HUES48 (cell line): ENCODE measurements around the gene JADE2.
"Not testable (repeated sequence)": the region's sequence is repeated elsewhere in the genome, so short reads cannot be mapped to it uniquely, and the experiment has no call there.

Source experiments
- H3K27ac ChIP-seq: one replicate; pipeline ENCODE4 v1.7.0; 2013; ENCODE audit warnings: low read depth, low read length, inconsistent platforms
- H3K27me3 ChIP-seq: 2 replicates; pipeline ENCODE4 v1.6.1; 2013; ENCODE audit warnings: mild to moderate bottlenecking, low read length; ENCODE audit not compliant: control insufficient read depth, insufficient read depth
- H3K36me3 ChIP-seq: 2 replicates; pipeline ENCODE4 v1.6.1; 2013; ENCODE audit warnings: low read length; ENCODE audit not compliant: control insufficient read depth, insufficient read depth
- H3K4me1 ChIP-seq: 2 replicates; pipeline ENCODE4 v1.6.1; 2013; ENCODE audit warnings: mild to moderate bottlenecking, low read length; ENCODE audit not compliant: control insufficient read depth, insufficient read depth
- H3K4me3 ChIP-seq: 2 replicates; pipeline ENCODE4 v1.5.1; 2013; ENCODE audit warnings: mild to moderate bottlenecking, low read depth, low read length
- H3K9ac ChIP-seq: 2 replicates; pipeline ENCODE4 v1.6.1; 2013; ENCODE audit warnings: mild to moderate bottlenecking, low read depth, low read length, moderate library complexity
- H3K9me3 ChIP-seq: 2 replicates; pipeline ENCODE4 v1.6.1; 2013; ENCODE audit warnings: low read length; ENCODE audit not compliant: control insufficient read depth, insufficient read depth

Gene JADE2

DNA sequence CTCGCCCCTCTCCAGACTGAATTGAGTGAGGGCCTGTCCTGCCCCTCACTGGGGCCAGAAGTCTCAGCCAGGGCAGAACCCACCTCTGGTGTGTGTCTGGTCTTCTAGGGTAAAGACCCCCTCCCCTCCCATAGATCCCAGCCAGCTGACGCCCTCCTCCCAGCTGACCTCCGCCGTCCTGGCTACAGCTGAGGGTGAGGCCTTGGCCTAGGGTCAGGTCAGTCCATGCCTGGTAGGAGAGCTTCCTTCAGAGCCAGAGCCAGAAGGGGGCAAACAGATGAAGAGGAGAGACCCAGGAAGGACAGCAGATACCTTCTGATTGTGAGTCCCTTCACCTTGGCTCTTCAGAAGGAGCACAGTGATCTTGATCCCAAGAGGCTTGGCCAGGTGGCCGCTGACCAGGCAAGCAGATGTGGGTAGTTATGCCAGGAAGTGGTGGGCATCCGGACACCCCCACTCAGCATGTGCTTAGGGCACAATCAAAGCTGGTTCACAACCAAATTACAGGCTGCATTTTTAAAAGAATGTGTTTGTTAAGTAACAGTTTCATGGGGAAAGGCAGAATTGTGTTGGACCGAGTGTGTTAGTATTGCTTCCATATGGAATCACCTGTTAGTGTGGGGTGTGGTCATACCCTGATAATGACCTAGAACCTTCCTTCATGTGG lies 29.9 kb downstream of the JADE2 start:
- H3K4me3 ChIP-seq = no peak overlapping the region
- H3K4me1 ChIP-seq = peaks cover 6% of the 10 kb centered on the region; the same call in 1 of the 2 replicates
- no peak overlapping the region for H3K9ac ChIP-seq
- no peaks in the 10 kb centered on the region for H3K9me3 ChIP-seq
- H3K27ac ChIP-seq = peak overlapping the region; percentile 0
- peaks cover 71% of the 10 kb centered on the region for H3K36me3 ChIP-seq
- H3K27me3 ChIP-seq = no peaks in the 10 kb centered on the region

DNA sequence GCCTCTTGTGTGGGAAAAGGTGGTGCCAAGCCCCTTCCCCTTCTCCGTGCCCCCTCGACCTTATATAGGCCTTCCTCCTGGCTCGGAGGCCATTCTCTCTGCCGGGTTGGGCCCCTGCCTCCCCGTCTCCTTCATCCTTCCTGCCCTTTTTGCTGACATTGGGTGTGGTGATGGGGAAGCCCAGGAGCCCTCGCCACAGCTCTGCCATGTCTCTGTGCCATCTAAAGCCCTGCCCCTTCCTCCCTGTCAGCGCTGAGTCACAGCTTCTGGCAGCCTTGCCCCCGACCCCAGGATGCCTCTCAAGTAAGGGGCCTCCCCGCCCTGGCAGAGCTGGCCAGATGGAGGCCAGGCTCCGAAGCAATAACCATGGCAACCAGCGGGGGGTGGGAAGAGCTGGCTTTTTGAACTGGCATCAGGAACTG lies 30.4 kb downstream of the JADE2 start:
- peaks cover under 1% of the 10 kb centered on the region; the same call in 1 of the 2 replicates for H3K4me1 ChIP-seq
- H3K27me3 ChIP-seq = no peaks in the 10 kb centered on the region
- no peak overlapping the region for H3K27ac ChIP-seq
- no peaks in the 10 kb centered on the region for H3K9me3 ChIP-seq
- no peak overlapping the region for H3K9ac ChIP-seq
- H3K4me3 ChIP-seq = no peak overlapping the region
- peaks cover 72% of the 10 kb centered on the region for H3K36me3 ChIP-seq

DNA sequence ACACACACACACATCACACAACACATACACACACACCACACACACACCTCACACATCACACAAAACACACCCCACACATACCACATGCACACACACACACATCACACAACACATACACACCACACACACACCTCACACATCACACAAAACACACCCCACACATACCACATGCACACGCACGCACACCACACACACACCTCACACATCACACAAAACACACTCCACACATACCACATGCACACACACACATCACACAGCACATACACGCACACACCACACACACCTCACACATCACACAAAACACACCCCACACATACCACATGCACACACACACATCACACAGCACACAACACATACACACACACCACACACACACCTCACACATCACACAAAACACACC lies 31.1 kb downstream of the JADE2 start:
- not testable (repeated sequence) for H3K4me1 ChIP-seq, H3K4me3 ChIP-seq, H3K9me3 ChIP-seq, H3K9ac ChIP-seq, H3K27me3 ChIP-seq, H3K27ac ChIP-seq
- peaks cover 77% of the 10 kb centered on the region for H3K36me3 ChIP-seq

DNA sequence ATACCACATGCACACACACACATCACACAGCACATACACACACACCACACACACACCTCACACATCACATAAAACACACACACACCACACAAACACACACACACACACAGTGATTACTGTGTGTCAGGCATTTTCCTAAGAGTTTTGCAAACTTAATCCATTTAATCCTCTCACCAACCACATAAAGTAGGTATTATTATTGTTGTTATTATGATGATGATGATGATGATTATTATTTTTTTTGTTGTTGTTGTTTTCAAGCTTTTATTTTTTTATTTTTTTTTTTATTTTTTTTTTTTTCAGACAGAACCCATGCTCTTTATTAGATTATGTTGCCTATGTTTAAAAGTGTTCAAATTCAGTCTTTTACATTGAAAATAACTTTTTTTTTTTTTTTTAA lies 31.5 kb downstream of the JADE2 start:
- Histone ChIP-seq H3K4me3 (no peak overlapping the region), H3K27ac (no peak overlapping the region), H3K9me3 (no peaks in the 10 kb centered on the region), H3K27me3 (no peaks in the 10 kb centered on the region), H3K9ac (no peak overlapping the region), H3K4me1 (no peaks in the 10 kb centered on the region), H3K36me3 (peaks cover 77% of the 10 kb centered on the region)

GRCh38 chr5:134559672-134560071 lies 34.2 kb downstream of the JADE2 start:
- H3K9me3 ChIP-seq = no peaks in the 10 kb centered on the region
- H3K36me3 ChIP-seq = peaks cover 82% of the 10 kb centered on the region
- H3K9ac ChIP-seq = no peak overlapping the region
- no peak overlapping the region for H3K27ac ChIP-seq
- H3K4me3 ChIP-seq = no peak overlapping the region
- H3K4me1 ChIP-seq = no peaks in the 10 kb centered on the region
- no peaks in the 10 kb centered on the region for H3K27me3 ChIP-seq

DNA sequence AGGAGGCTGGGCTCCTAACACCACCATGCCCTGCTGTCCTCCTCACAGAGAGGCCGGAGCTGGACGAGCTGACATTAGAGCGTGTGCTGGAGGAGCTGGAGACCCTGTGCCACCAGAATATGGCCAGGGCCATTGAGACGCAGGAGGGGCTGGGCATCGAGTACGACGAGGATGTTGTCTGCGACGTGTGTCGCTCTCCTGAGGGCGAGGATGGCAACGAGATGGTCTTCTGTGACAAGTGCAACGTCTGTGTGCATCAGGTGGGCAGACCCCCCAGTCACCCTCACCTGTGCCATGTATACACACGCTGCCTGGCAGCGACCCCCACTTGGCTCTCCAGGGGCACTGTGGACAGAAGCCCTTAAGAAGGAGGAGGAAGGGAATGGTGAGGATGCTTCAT lies 35.2 kb downstream of the JADE2 start:
- Histone ChIP-seq H3K36me3 (peaks cover 81% of the 10 kb centered on the region), H3K4me3 (no peak overlapping the region), H3K9ac (no peak overlapping the region), H3K27me3 (no peaks in the 10 kb centered on the region), H3K9me3 (no peaks in the 10 kb centered on the region), H3K4me1 (no peaks in the 10 kb centered on the region), H3K27ac (no peak overlapping the region)

- H3K4me1 ChIP-seq = no peaks in the 10 kb centered on the region
- H3K9ac ChIP-seq = no peak overlapping the region
Measured at GRCh38 chr5:134561871-134562296, 36.4 kb downstream of the JADE2 start.

DNA sequence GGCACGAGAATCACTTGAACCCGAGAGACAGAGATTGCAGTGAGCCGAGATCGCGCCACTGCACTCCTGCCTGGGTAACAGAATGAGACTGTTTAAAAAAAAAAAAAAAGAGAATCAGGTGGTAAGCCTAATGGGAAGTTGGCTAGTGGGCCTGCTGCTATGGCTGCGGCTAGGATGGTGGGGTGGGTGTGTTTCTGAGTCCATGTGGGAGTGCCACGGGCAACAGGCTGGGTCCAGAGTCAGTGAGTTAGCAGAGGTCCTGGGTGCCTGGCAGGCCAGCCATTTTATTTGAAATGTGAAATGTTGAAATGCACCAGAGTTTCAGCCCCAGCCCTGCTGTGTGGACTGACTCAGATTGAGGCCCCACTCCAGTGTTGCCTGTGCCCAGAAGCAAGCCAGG lies 37.8 kb downstream of the JADE2 start:
- no peak overlapping the region for H3K9ac ChIP-seq

More at GRCh38 chr5:134561871-134562296, 36.4 kb downstream of the JADE2 start:
- H3K36me3 ChIP-seq = peaks cover 82% of the 10 kb centered on the region
- no peak overlapping the region for H3K4me3 ChIP-seq
- H3K9me3 ChIP-seq = no peaks in the 10 kb centered on the region
- no peaks in the 10 kb centered on the region for H3K27me3 ChIP-seq
- peak overlapping the region; percentile 42 for H3K27ac ChIP-seq

GRCh38 chr5:134563962-134564361 lies 38.5 kb downstream of the JADE2 start:
- no peak overlapping the region for H3K9ac ChIP-seq
- H3K27me3 ChIP-seq = no peaks in the 10 kb centered on the region
- H3K4me3 ChIP-seq = no peak overlapping the region
- H3K9me3 ChIP-seq = no peaks in the 10 kb centered on the region
- no peak overlapping the region for H3K27ac ChIP-seq
- peaks cover 98% of the 10 kb centered on the region for H3K36me3 ChIP-seq
- H3K4me1 ChIP-seq = no peaks in the 10 kb centered on the region

More for the DNA sequence above, 37.8 kb downstream of the JADE2 start:
- Histone ChIP-seq H3K27ac (no peak overlapping the region), H3K27me3 (no peaks in the 10 kb centered on the region), H3K36me3 (peaks cover 95% of the 10 kb centered on the region), H3K4me1 (no peaks in the 10 kb centered on the region), H3K9me3 (no peaks in the 10 kb centered on the region), H3K4me3 (no peak overlapping the region)

GRCh38 chr5:134564396-134564795 lies 38.9 kb downstream of the JADE2 start:
- Histone ChIP-seq H3K27ac (no peak overlapping the region), H3K36me3 (peaks cover 98% of the 10 kb centered on the region), H3K9ac (no peak overlapping the region), H3K27me3 (no peaks in the 10 kb centered on the region), H3K4me3 (no peak overlapping the region), H3K4me1 (no peaks in the 10 kb centered on the region), H3K9me3 (no peaks in the 10 kb centered on the region)

GRCh38 chr5:134565791-134566740 lies 40.6 kb downstream of the JADE2 start:
- H3K4me1 ChIP-seq = no peaks in the 10 kb centered on the region
- no peak overlapping the region for H3K9ac ChIP-seq
- H3K27me3 ChIP-seq = no peaks in the 10 kb centered on the region
- H3K9me3 ChIP-seq = no peaks in the 10 kb centered on the region
- peaks cover 98% of the 10 kb centered on the region for H3K36me3 ChIP-seq
- no peak overlapping the region for H3K4me3 ChIP-seq
- no peak overlapping the region for H3K27ac ChIP-seq
